OCI-LY7 (cell line): ENCODE results near the gene AR.

Source experiments
- EZH2phosphoT487 ChIP-seq: fragments of 200-600 bp; sonication (generic); IDR thresholded peaks from 2 replicates; pipeline ENCODE4 v1.6.1; 2018; ENCODE audit warnings: low read depth, borderline replicate concordance, mild to moderate bottlenecking, mixed run types, antibody characterized with exemption, low read length, moderate library complexity, mixed read lengths
- TF ChIP-seq, protein P1 (sequence below): fragments of 200-600 bp; sonication (generic); conservative IDR thresholded peaks from 2 replicates; pipeline ENCODE4 v1.5.1; 2014; ENCODE audit warnings: mild to moderate bottlenecking, antibody characterized with exemption, low read length, moderate library complexity, mixed read lengths

DNA sequence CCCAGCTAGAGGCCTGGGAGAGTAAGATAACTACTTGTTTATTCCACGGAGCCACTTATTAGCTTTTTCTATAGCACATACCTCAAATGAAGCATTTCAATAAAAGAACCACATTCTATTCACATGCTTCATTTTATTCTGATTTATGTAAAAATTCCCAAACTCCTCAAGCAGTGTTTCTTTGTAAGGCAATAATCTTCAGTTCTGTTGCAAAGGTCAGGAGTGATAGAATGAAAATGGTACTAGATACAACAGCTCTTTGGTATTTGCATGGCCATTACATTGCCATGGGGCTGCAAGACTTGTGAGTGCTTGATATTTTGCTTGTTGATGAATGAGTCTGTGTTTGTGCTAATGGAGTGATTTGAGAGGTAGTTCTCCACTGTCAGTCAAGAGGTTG, 39.4 kb downstream of the AR start:
- TF ChIP-seq, protein P1, sequence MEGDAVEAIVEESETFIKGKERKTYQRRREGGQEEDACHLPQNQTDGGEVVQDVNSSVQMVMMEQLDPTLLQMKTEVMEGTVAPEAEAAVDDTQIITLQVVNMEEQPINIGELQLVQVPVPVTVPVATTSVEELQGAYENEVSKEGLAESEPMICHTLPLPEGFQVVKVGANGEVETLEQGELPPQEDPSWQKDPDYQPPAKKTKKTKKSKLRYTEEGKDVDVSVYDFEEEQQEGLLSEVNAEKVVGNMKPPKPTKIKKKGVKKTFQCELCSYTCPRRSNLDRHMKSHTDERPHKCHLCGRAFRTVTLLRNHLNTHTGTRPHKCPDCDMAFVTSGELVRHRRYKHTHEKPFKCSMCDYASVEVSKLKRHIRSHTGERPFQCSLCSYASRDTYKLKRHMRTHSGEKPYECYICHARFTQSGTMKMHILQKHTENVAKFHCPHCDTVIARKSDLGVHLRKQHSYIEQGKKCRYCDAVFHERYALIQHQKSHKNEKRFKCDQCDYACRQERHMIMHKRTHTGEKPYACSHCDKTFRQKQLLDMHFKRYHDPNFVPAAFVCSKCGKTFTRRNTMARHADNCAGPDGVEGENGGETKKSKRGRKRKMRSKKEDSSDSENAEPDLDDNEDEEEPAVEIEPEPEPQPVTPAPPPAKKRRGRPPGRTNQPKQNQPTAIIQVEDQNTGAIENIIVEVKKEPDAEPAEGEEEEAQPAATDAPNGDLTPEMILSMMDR = no peak
- no peak for TF ChIP-seq EZH2phosphoT487
